T-helper 2 cell (primary cell): ENCODE data around the gene SOX5.
"Not testable (repeated sequence)": the region's sequence is repeated elsewhere in the genome, so short reads cannot be mapped to it uniquely, and the experiment has no call there.

ENCODE experiments used
- DNase-seq, 5 experiments: peaks; one replicate each; pipeline versions ENCODE4 v3.0.0 to v3.0.0-alpha.2; 2012 to 2022

The SOX5 gene

GRCh38 chr12:23906329-23906728 lies 43.1 kb downstream of the SOX5 start:
- no peak for DNase-seq

GRCh38 chr12:23899434-23899833 lies 50.0 kb downstream of the SOX5 start:
- DNase-seq, result no peak

DNA sequence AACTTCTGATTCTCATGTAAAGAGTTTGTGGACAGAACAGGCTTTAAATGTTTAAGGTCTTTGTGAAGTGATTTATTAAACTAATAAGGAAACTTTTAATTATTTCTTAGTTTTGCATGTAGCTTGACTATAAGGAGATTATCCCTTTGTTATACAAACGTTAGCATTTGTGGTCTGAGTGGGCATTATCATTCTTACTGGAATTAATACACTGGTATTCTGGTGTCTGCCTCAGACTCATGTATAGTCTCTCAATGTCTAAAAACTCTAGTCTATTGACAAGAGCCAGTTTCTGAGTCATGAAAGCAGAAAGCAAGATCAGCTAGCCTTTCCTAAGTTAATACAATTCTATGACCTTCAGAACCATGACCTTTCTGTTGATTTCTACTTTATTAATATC lies 51.3 kb downstream of the SOX5 start:
- no peak for DNase-seq

DNA sequence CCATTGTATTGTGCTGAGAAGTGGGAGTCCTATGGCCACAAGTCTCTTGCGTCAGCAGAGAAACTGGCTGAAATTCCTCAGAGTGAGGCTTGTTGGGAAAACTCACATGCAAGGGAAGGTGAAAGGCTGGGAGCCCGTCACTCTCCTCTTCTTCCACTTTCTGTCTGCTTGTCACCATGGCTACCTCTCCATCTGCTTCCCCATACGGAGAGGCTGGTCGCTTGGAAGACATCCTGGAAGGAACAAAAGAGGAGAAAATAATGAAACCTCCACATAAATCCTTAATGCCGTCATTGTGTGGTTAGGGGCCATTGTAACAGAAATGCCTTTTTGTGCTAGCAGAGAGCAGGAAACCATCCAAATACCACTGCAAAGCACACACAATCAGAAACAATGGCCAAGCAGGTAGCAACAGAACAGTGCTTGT lies 53.7 kb downstream of the SOX5 start:
- DNase-seq, result no peak

DNA sequence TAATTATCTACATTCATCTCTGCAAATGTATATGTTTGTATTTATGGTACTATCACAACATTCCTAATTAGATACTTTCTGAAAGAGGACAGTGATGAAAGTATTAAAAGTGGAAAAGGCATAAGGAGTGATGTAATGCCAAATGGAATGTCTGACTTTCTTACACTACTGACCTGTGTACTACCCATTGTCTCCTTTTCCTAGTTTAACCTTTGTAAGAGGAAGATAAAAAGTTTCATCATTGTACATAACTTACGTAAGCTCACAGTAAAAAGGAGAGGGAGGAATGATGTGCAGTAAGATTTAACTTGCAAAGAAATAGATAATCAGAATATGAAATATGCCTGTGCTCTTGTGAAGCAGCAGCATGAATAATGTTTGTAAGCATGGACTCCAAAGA lies 55.9 kb downstream of the SOX5 start:
- DNase-seq, result no peak

- DNase-seq, result no peak
Observed at GRCh38 chr12:23891115-23891514, 58.4 kb downstream of the SOX5 start.

DNA sequence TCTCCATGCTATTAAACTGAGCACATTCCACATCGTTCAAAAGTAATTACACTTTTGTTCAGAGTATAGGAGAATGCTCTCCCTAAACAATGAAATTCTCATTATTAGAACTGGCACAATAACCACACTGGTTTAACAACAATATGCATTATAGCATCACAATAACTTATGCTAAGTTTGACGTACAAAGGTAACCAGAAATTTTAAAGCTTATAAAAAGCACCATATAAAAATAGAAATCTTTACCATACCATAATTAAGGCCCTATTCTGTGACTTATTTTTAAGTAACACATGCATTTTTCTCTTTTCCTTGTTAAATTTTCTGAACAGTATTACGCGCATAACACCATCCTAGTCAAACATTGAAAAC lies 60.4 kb downstream of the SOX5 start:
- DNase-seq, result no peak

GRCh38 chr12:23888396-23889068 lies 60.9 kb downstream of the SOX5 start:
- no peak for DNase-seq

GRCh38 chr12:23887055-23887835 lies 62.2 kb downstream of the SOX5 start:
- no peak for DNase-seq

DNA sequence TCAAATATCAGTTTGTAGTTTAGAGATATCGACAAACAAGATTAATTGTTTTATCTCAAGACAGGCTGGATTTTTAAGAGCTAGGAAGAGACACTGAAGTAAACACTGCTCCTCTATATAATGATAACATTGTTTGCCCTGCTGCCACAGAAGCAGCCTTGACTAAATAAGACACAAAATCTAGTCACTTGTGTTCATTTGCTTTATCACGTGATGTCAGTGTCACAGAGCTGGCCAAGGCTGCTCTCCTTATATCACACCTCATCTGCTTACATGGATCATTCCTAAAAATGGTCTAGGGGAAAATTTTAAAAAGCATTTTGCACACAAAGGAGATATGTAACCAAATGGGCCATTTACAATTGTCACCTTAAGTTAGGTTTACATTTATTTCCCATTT lies 64.1 kb downstream of the SOX5 start:
- DNase-seq, result no peak

GRCh38 chr12:23884909-23885308 lies 64.6 kb downstream of the SOX5 start:
- DNase-seq, result no peak

- DNase-seq, result no peak
Observed at GRCh38 chr12:23880988-23881387, 68.5 kb downstream of the SOX5 start.

DNA sequence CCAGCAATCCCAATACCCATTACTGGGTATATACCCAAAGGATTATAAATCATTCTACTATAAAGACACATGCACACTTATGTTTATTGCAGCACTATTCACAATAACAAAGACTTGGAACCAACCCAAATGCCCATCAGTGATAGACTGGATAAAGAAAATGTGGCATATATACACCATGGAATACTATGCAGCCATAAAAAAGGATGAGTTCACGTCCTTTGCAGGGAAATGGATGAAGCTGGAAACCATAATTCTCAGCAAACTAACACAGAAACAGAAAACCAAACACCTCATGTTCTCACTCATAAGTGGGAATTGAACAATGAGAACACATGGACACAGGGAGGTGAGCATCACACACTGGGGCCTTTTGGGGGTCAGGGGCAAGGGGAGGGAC lies 72.9 kb downstream of the SOX5 start:
- DNase-seq, result not testable (repeated sequence)

- no peak for DNase-seq
Observed at GRCh38 chr12:23867794-23868193, 81.7 kb downstream of the SOX5 start.

DNA sequence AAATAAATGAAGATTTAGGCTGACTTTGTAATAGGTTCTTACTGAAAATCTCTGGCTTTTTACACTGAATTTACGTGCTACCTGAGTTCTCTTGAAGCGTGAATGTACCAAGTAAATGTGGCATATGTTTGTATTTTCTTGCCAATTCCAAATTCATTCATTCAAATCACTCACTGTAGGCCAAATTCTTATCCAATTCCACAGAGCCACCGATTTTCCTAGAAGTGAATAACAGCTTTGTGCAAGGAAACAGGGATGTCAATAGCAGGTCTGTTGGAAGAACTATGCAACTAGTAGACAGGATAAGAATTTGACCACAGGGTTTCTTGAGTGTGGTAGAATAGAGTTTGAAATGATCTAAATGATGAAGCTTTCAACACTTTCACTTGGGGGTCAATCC lies 86.8 kb downstream of the SOX5 start:
- DNase-seq, result no peak

- no peak for DNase-seq
Observed at GRCh38 chr12:23860019-23860418, 89.5 kb downstream of the SOX5 start.

GRCh38 chr12:23857178-23857577 lies 92.3 kb downstream of the SOX5 start:
- no peak for DNase-seq

GRCh38 chr12:23855813-23856212 lies 93.7 kb downstream of the SOX5 start:
- no peak for DNase-seq

GRCh38 chr12:23854598-23854997 lies 94.9 kb downstream of the SOX5 start:
- DNase-seq, result no peak

GRCh38 chr12:23853640-23854039 lies 95.8 kb downstream of the SOX5 start:
- DNase-seq, result no peak

DNA sequence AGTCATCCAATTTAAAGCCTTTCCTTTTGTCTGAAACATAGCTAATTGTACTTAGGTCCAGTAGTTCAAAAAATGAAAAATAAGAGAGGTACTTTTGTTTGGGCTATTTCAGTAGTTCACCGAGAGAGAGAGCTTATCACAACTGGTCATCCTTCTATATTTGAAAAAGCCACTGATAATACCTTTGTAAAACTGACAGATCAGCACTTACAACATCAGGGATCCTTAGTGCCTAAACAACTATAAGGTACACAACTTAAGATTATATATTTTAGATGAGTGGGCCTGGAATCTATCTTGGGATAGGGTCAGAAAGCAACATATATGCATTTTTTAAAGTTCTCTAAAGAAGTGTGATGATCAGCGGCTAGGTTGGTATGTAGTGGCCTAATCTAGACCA lies 97.9 kb downstream of the SOX5 start:
- DNase-seq, result no peak

GRCh38 chr12:23847857-23848256 lies 101.6 kb downstream of the SOX5 start:
- no peak for DNase-seq

- no peak for DNase-seq
Observed at GRCh38 chr12:23843958-23844357, 105.5 kb downstream of the SOX5 start.

GRCh38 chr12:23834076-23834475 lies 115.4 kb downstream of the SOX5 start:
- DNase-seq, result no peak

DNA sequence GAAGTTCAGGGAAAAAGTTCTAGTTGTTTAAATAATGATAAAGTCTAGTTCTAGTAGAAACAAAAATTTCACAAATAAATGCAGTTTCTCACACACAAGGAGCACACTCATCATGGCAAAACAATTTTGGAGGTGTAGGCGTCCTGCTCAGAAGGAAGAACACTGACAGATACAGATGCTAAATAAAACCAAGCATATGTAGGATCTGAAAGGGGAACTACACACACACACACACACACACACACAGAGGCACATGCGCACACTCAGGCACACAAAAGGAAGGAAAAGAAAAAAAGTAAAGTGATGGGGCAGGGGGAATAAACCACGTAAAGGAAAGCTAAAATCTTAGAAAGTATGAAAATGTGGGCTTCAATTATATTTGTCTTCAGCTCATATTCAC lies 117.7 kb downstream of the SOX5 start:
- DNase-seq, result no peak
